Caki2 (cell line): ENCODE measurements around the gene C16orf78. TPM values are rescaled to one million over a fixed set of nuclear protein-coding genes. Genes with fewer than 3 reads are reported as not detected.

Experiments used
- DNase-seq: peaks from one replicate; pipeline ENCODE4 v3.0.0-alpha.2; 2015; ENCODE audit warnings: low read depth
- in situ Hi-C: cut with HindIII; loops from 2 replicates; pipeline ENCODE4 v1.10.0; 2016; ENCODE audit warnings: low sequenced_read_pairs, low pct_unique_long_range_greater_than_20kb, mixed read lengths
- total RNA-seq: library from RNA; depleted of rRNA; stranded (reverse); fragments of >200 nt; shearing (Covaris generic); gene quantifications from 2 replicates; pipeline ENCODE4 v1.2.3, GENCODE V29; 2014; ENCODE audit warnings: low replicate concordance; rRNA removed

C16orf78 gene
- total RNA-seq, 1 experiment from 2014 or later = not detected

DNA sequence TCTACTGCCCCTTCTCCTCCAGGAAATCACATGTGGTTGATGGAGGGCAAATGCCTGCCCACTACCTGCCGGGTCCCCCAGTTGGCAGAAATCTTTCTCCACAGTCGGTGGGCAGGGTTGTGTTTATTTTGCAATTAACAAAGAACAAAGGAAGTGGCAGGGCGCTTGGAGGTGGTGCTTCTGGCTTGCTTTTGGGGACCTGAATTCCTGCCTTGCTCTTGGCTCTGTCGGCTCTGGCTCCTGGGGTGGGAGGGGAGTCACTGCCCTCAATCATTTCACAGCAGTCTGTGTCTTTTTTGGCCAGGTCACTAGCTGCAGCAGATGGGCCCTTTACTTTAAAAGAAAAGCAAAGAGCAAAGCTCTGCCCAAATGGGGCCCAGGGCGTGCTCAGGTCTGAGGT is 69.2 kb downstream of the C16orf78 start:
- in situ Hi-C loops = no loop called here
- no peak for DNase-seq

DNA sequence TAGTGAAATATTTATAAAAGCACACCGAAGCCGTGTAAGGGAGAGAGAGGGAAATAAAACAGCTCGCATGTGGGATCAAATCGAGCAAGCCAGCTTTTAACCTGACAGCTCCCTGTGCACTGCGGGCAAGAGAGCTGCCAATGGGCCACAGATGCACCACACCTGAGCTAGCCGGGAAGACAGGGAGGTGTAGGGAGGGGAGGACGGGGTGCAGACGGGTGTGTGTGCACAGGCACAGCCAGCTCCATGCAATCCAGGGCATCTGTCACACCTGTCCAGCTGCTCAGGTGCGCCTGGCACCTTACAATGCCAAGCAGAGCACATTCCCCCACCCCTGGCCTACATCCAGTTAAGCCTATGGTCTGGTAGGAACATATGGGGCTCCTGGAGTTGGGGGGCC is 70.0 kb downstream of the C16orf78 start:
- DNase-seq = no peak
- in situ Hi-C loops = no loop called here

DNA sequence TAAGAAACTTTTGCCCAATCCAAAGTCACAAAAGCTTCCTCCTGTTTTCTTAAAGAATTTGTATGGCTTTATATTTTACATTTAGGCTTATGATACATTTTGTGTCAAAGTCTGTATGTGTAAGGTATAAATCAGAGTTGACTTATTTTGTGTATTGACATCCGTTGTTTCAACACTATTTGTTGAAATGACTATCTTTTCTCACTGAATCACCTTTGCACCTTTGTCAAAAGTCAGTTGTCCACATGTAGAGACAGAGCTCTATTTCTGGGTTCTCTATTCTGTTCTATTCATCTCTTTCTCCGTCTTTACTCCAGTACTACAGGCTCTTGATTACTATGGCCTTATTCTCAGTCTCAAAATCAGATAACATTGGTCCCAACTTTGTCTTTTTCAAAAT is 73.2 kb downstream of the C16orf78 start:
- no peak for DNase-seq
- in situ Hi-C loops = no loop called here

Other genes starting within 250 kb of the C16orf78 start
- gene CBLN1, start 92.0 kb upstream of the C16orf78 start, total RNA-seq = not detected in 2 replicates